WTC11 (cell line): Measurements from ENCODE around the gene AKAP6.

Experiments
- CBFB ChIP-seq: sonication (generic); formaldehyde crosslinking; IDR thresholded peaks from 2 replicates; pipeline ENCODE4 v1.8.1; 2022; ENCODE audit warnings: mild to moderate bottlenecking, low read depth, missing genetic modification reagents
- CTCF ChIP-seq: fragments of 200-600 bp; IDR thresholded peaks from 2 replicates; pipeline ENCODE4 v1.8.0; 2022; ENCODE audit warnings: antibody characterized with exemption
- ELF4 ChIP-seq: sonication (generic); formaldehyde crosslinking; IDR thresholded peaks from 2 replicates; pipeline ENCODE4 v1.8.1; 2022; ENCODE audit warnings: low read depth, mild to moderate bottlenecking, moderate library complexity, missing genetic modification reagents
- FOXK1 ChIP-seq: sonication (generic); formaldehyde crosslinking; IDR thresholded peaks from 2 replicates; pipeline ENCODE4 v1.8.0; 2022; ENCODE audit warnings: mild to moderate bottlenecking, moderate library complexity, missing genetic modification reagents
- HMGXB4 ChIP-seq: sonication (generic); formaldehyde crosslinking; IDR thresholded peaks from 2 replicates; pipeline ENCODE4 v1.8.1; 2023; ENCODE audit warnings: mild to moderate bottlenecking, moderate library complexity, missing genetic modification reagents
- IRF1 ChIP-seq: sonication (generic); formaldehyde crosslinking; IDR thresholded peaks from 2 replicates; pipeline ENCODE4 v1.8.0; 2023; ENCODE audit warnings: missing genetic modification reagents
- KAT7 ChIP-seq: sonication (generic); formaldehyde crosslinking; IDR thresholded peaks from 2 replicates; pipeline ENCODE4 v1.8.1; 2023; ENCODE audit warnings: missing genetic modification reagents, mild to moderate bottlenecking, borderline replicate concordance
- NR1H2 ChIP-seq: sonication (generic); formaldehyde crosslinking; IDR thresholded peaks from 2 replicates; pipeline ENCODE4 v1.9.0; 2021; ENCODE audit warnings: mild to moderate bottlenecking, moderate library complexity, missing genetic modification reagents
- PREB ChIP-seq: sonication (generic); formaldehyde crosslinking; IDR thresholded peaks from 2 replicates; pipeline ENCODE4 v1.8.1; 2022; ENCODE audit warnings: mild to moderate bottlenecking, missing genetic modification reagents, moderate library complexity, borderline replicate concordance
- RORB ChIP-seq: fragments of 250-450 bp; sonication (Bioruptor Pico); IDR thresholded peaks from 2 replicates; pipeline ENCODE4 v1.9.0; 2021; ENCODE audit warnings: mild to moderate bottlenecking
- STAT6 ChIP-seq: sonication (generic); formaldehyde crosslinking; conservative IDR thresholded peaks from 2 replicates; pipeline ENCODE4 v1.8.1; 2023; ENCODE audit warnings: mild to moderate bottlenecking, low read depth, missing genetic modification reagents, moderate library complexity
- ZNF671 ChIP-seq: fragments of 250-450 bp; sonication (Bioruptor Pico); IDR thresholded peaks from 2 replicates; pipeline ENCODE4 v1.8.0; 2021; ENCODE audit warnings: mild to moderate bottlenecking

- TF ChIP-seq RORB (CRISPR knock-in tag): no peak
- TF ChIP-seq CTCF: no peak
- TF ChIP-seq IRF1 (CRISPR knock-in tag): no peak
- TF ChIP-seq PREB (CRISPR knock-in tag): no peak
- TF ChIP-seq HMGXB4 (CRISPR knock-in tag): no peak
- TF ChIP-seq STAT6: no peak
- no peak for TF ChIP-seq CBFB (CRISPR knock-in tag)
- TF ChIP-seq ELF4 (CRISPR knock-in tag): no peak
- TF ChIP-seq KAT7 (CRISPR knock-in tag): no peak
- no peak for TF ChIP-seq ZNF671 (CRISPR knock-in tag)
- TF ChIP-seq FOXK1 (CRISPR knock-in tag): no peak
- TF ChIP-seq NR1H2 (CRISPR knock-in tag): no peak
These were observed 399.9 kb downstream of the AKAP6 start for GRCh38 chr14:32728976-32729375.
